ENCODE results near the gene CROCC2. TPM values are rescaled to one million over a fixed set of nuclear protein-coding genes. Genes with fewer than 3 reads are reported as not detected.

The CROCC2 gene
- total RNA-seq, 1 donor from 2014 or later, result 3.4 TPM

GRCh38 chr2:240947176-240947575 lies 41.0 kb downstream of the CROCC2 start:
- peak; percentile 35 for DNase-seq
- Histone ChIP-seq H3K9me3 (no peaks in the 10 kb centered on the region), H3K4me1 (no peaks in the 10 kb centered on the region), H3K27me3 (ENCODE audit: low read depth) (no peaks in the 10 kb centered on the region), H3K36me3 (no peaks in the 10 kb centered on the region), H3K27ac (no peak overlapping the region), H3K4me3 (no peak overlapping the region)
- intact Hi-C loops (cut with DNase I), result no loop called here
- TF ChIP-seq, protein P1, sequence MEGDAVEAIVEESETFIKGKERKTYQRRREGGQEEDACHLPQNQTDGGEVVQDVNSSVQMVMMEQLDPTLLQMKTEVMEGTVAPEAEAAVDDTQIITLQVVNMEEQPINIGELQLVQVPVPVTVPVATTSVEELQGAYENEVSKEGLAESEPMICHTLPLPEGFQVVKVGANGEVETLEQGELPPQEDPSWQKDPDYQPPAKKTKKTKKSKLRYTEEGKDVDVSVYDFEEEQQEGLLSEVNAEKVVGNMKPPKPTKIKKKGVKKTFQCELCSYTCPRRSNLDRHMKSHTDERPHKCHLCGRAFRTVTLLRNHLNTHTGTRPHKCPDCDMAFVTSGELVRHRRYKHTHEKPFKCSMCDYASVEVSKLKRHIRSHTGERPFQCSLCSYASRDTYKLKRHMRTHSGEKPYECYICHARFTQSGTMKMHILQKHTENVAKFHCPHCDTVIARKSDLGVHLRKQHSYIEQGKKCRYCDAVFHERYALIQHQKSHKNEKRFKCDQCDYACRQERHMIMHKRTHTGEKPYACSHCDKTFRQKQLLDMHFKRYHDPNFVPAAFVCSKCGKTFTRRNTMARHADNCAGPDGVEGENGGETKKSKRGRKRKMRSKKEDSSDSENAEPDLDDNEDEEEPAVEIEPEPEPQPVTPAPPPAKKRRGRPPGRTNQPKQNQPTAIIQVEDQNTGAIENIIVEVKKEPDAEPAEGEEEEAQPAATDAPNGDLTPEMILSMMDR (IDR thresholded peaks at IDR 0.05), result no peak
- ATAC-seq, result no peak

- Histone ChIP-seq H3K27me3 (ENCODE audit: low read depth) (no peaks in the 10 kb centered on the region), H3K27ac (no peak overlapping the region), H3K36me3 (no peaks in the 10 kb centered on the region), H3K4me1 (no peaks in the 10 kb centered on the region), H3K9me3 (no peaks in the 10 kb centered on the region), H3K4me3 (no peak overlapping the region)
- no peak for DNase-seq
- intact Hi-C loops (cut with DNase I), result no loop called here
- ATAC-seq, result no peak
- TF ChIP-seq, protein P1 (IDR thresholded peaks at IDR 0.05), result no peak
Measured at GRCh38 chr2:240947607-240948006, 41.5 kb downstream of the CROCC2 start.

DNA sequence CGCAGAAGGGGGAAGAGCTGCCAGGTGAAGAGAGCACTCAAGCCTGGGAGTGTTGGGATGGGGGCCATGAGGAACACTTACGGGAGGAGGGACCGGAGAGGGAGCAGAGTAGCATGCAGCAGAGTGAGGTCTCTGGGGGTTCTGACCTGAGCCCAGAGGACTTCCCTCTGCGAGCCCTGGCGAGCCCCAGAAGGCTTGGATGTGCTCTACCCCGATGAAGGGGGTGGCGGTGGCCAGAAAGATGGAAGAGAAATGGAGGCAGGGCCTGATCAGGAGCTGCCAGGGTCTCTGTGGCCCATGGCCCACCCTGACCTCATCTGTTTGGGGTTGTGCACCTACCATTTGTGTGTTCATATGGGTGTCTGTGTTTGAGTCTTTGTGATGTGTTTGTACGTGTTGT lies 42.0 kb downstream of the CROCC2 start:
- no peak for DNase-seq
- Histone ChIP-seq H3K27me3 (ENCODE audit: low read depth) (no peaks in the 10 kb centered on the region), H3K4me3 (no peak overlapping the region)

GRCh38 chr2:240948905-240949790 lies 43.0 kb downstream of the CROCC2 start:
- Histone ChIP-seq H3K36me3 (no peaks in the 10 kb centered on the region), H3K4me1 (no peaks in the 10 kb centered on the region), H3K4me3 (no peak overlapping the region), H3K27ac (no peak overlapping the region), H3K27me3 (ENCODE audit: low read depth) (no peaks in the 10 kb centered on the region), H3K9me3 (no peaks in the 10 kb centered on the region)
- no peak for DNase-seq
- no peak for ATAC-seq
- intact Hi-C loops (cut with DNase I), result no loop called here
- TF ChIP-seq, protein P1 (IDR thresholded peaks at IDR 0.05), result no peak

More for the DNA sequence above, 42.0 kb downstream of the CROCC2 start:
- intact Hi-C loops (cut with DNase I), result no loop called here
- Histone ChIP-seq H3K9me3 (no peaks in the 10 kb centered on the region), H3K36me3 (no peaks in the 10 kb centered on the region), H3K4me1 (no peaks in the 10 kb centered on the region), H3K27ac (no peak overlapping the region)
- TF ChIP-seq, protein P1 (IDR thresholded peaks at IDR 0.05), result no peak
- no peak for ATAC-seq

GRCh38 chr2:240949791-240950705 lies 43.9 kb downstream of the CROCC2 start:
- H3K9me3 ChIP-seq, result no peaks in the 10 kb centered on the region
- no peak for ATAC-seq
- intact Hi-C loops (cut with DNase I), result no loop called here

More at GRCh38 chr2:240949791-240950705, 43.9 kb downstream of the CROCC2 start:
- Histone ChIP-seq H3K4me1 (no peaks in the 10 kb centered on the region), H3K27ac (no peak overlapping the region), H3K27me3 (ENCODE audit: low read depth) (no peaks in the 10 kb centered on the region), H3K4me3 (no peak overlapping the region), H3K36me3 (no peaks in the 10 kb centered on the region)
- TF ChIP-seq, protein P1 (IDR thresholded peaks at IDR 0.05), result no peak
- DNase-seq, result peak; percentile 39

Measured in lower lobe of right lung (tissue), 2 donors.